ENCODE measurements around the gene SLC25A22.

Gene SLC25A22

DNA sequence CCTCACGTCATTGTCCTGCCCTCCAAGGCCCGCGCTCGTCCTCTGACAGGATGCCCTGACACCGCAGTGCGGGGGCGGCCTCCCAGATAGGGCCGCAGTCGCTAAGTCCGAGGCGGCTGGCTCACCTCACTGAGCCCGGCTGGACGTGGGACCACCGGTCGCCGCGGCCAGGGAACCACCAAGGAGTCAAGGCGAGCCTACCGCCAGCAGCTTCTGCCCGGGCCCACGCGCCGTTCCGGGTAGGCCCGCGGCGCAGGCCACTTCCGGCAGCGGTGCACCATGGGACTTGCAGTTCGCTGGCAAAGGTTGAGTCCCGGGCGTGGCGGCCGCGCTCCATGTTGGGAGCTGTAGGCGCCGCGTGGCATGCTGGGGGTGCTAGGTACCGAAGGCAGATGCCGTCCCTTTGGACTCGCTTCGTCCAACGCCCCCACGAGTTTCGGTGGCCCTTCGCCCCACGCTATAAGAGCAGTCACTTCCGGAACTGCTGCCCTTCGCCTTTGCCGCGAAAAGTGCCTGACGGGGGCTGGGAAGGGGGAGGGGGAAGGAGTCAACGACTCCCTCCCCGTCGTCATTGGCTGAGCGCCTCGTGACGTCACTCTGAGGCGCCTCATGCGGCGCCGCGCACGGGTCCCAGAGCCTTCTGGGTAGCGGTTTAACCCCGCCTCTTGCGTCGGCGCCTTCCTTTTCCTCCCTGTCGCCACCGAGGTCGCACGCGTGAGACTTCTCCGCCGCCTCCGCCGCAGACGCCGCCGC is 11.4 kb upstream of the SLC25A22 start, which contains the start of gene RPLP2:
Gene RPLP2 (plus strand): TSS at position 681 of the 753 bp plus-strand sequence. CDS start 268 bp downstream, outside the sequence.
- TF ChIP-seq, protein P1, sequence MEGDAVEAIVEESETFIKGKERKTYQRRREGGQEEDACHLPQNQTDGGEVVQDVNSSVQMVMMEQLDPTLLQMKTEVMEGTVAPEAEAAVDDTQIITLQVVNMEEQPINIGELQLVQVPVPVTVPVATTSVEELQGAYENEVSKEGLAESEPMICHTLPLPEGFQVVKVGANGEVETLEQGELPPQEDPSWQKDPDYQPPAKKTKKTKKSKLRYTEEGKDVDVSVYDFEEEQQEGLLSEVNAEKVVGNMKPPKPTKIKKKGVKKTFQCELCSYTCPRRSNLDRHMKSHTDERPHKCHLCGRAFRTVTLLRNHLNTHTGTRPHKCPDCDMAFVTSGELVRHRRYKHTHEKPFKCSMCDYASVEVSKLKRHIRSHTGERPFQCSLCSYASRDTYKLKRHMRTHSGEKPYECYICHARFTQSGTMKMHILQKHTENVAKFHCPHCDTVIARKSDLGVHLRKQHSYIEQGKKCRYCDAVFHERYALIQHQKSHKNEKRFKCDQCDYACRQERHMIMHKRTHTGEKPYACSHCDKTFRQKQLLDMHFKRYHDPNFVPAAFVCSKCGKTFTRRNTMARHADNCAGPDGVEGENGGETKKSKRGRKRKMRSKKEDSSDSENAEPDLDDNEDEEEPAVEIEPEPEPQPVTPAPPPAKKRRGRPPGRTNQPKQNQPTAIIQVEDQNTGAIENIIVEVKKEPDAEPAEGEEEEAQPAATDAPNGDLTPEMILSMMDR (IDR thresholded peaks at IDR 0.05), result peak in 1 of 2 experiments; percentile 3
- intact Hi-C loops (cut with DNase I; ENCODE audit: low total_unique reads), result loop anchor here (5.0 to 10.0 kb wide), 2 partner anchors 33 to 235 kb away; partner anchors contain the start of genes PHRF1, POLR2L and TSPAN4
- H3K36me3 ChIP-seq, result peaks cover 26 to 30% (median 29%) of the 10 kb centered on the region in 3 donors
- H3K27ac ChIP-seq, result peak within 1 kb of the TSS; percentile 94 to 98
- peak; percentile 98 for DNase-seq
- peaks cover 0 to 45% (median 34%) of the 10 kb centered on the region in 4 donors for H3K4me1 ChIP-seq
- H3K27me3 ChIP-seq, result no peaks in the 10 kb centered on the region
- H3K4me3 ChIP-seq, result peak within 1 kb of the TSS; percentile 86 to 90
- no peaks in the 10 kb centered on the region for H3K9me3 ChIP-seq

DNA sequence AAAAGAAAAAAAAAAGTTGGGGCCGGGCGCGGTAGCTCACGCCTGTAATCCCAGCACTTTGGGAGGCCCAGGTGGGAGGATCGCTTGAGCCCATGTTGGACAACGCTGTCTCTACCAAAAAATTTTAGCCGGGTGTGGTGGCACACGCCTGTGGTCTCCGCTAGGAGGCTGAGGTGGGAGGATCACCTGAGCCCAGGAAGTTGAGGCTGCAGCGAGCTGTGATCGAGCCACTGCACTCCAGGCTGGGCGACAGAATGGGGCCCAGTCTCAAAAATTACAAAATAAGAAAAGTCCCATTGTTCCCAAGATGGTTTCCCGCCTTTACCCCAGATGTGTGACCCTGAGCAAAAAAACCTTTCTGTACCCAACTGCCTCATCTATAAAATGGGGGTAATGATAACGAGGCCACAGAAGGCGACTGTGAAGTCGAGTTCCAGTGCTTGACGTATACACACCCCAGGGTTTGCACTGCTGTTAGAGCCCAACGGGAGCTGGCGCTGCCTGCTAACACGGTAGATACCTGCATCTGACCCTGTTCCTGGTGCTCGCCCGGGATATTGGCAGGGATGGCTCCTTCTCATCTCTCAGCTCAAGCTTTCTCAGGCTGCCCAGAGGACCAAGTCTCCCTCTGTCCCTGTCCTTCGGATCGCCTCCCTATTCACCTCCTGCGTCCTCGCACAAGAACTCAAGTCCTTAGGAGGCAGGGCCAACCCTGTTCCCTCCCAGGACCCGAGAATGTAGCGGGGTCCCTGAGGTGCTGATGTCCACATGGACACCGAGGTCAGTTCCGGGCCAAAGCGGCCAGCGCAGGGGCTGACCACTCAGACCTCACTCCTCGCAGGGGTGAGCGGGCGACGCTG is 10.6 kb upstream of the SLC25A22 start:
- peaks cover 24 to 25% (median 25%) of the 10 kb centered on the region in 3 donors for H3K36me3 ChIP-seq
- H3K27me3 ChIP-seq, result no peaks in the 10 kb centered on the region
- peak overlapping the region; percentile 94 to 98 for H3K27ac ChIP-seq
- peaks cover 0 to 51% (median 42%) of the 10 kb centered on the region in 4 donors for H3K4me1 ChIP-seq
- H3K4me3 ChIP-seq, result peak overlapping the region; percentile 86 to 90
- intact Hi-C loops (cut with DNase I; ENCODE audit: low total_unique reads), result loop anchor here (5.0 to 10.0 kb wide), 2 partner anchors 34 to 234 kb away; partner anchors contain the start of genes PHRF1, POLR2L and TSPAN4
- no peak for DNase-seq
- H3K9me3 ChIP-seq, result no peaks in the 10 kb centered on the region
- TF ChIP-seq, protein P1 (IDR thresholded peaks at IDR 0.05), result no peak

DNA sequence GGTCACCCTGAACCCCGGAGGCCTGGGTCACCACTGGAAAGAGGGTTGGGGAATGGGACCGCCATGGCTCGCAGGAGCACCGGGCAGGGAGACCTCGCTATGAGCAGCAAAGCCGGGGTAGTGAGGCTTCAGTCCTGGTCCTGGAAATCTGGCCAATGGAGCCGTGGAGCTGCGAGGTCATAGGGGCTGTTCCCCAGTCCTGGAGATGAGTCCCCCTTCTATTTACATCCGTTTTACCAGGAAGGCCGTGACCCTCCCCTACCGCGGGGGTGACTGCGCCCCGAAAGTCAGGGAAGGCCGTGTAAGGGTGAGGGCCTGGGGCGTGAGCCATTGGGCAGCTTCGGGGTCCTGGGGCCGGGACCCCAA is 6.5 kb upstream of the SLC25A22 start:
- TF ChIP-seq, protein P1 (IDR thresholded peaks at IDR 0.05), result no peak
- Histone ChIP-seq H3K36me3 (peaks cover 0 to 36% (median 8%) of the 10 kb centered on the region in 3 donors), H3K9me3 (no peaks in the 10 kb centered on the region), H3K4me3 (peak overlapping the region; percentile 59 to 66), H3K4me1 (peaks cover 0 to 31% (median 24%) of the 10 kb centered on the region in 4 donors), H3K27ac (peak overlapping the region; percentile 83 to 93), H3K27me3 (no peaks in the 10 kb centered on the region)
- intact Hi-C loops (cut with DNase I; ENCODE audit: low total_unique reads), result loop anchor here (10.0 kb wide), 1 partner anchor 230 kb away; the partner anchor contains the start of gene PHRF1
- DNase-seq, result no peak

DNA sequence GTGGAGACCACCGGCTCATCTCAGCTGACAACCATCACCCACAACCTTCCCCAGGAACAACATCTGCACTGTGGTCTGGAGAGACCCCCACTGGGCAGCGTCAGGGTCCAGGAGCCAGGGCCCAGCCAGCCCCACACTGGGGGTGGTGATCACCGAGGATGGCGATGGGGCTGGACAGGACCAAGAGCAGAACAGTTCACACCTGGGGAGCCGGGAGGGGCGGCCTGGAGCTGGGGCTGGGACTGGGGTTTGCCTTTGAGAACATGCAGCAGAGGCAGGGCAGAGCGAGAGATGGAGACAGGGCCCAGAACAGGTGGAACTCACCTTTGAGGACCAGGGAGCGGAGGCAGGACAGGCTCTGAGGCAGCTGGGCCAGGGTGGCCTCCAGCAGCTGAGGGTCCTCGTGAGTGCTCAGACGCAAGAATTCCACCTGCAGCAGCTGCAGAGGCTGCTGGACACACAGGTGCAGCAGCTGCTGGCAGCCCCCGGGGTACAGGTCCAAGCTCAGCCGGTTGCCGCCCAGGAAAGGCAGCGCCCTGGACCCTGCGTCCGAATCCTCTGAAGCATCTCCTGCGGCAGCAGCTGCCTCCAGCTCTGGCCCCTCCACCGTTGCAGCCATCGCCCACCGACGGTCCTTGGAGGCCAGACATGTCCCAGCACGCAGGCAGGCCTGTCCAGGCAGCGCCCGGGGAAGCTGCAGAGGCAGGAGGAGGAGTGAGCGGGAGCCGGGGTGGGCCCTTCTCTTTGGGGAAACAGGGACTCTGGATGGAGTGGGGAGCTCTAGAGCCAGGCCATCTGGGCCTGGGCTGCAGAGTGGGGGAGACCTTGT is 5.9 kb upstream of the SLC25A22 start:
- Histone ChIP-seq H3K4me1 (peaks cover 0 to 31% (median 24%) of the 10 kb centered on the region in 4 donors), H3K9me3 (no peaks in the 10 kb centered on the region), H3K36me3 (peaks cover 0 to 42% (median 8%) of the 10 kb centered on the region in 3 donors), H3K27ac (peak overlapping the region; percentile 83 to 93), H3K4me3 (peak overlapping the region; percentile 59 to 66), H3K27me3 (no peaks in the 10 kb centered on the region)
- TF ChIP-seq, protein P1 (IDR thresholded peaks at IDR 0.05), result no peak
- no peak for DNase-seq
- intact Hi-C loops (cut with DNase I; ENCODE audit: low total_unique reads), result loop anchor here (10.0 kb wide), 1 partner anchor 229 kb away; the partner anchor contains the start of gene PHRF1

GRCh38 chr11:803467-803742 is 5.3 kb upstream of the SLC25A22 start:
- peaks cover 0 to 42% (median 8%) of the 10 kb centered on the region in 3 donors for H3K36me3 ChIP-seq
- intact Hi-C loops (cut with DNase I; ENCODE audit: low total_unique reads), result loop anchor here (10.0 kb wide), 1 partner anchor 229 kb away; the partner anchor contains the start of gene PHRF1
- TF ChIP-seq, protein P1 (IDR thresholded peaks at IDR 0.05), result no peak
- H3K27me3 ChIP-seq, result no peaks in the 10 kb centered on the region
- no peaks in the 10 kb centered on the region for H3K9me3 ChIP-seq
- no peak overlapping the region for H3K4me3 ChIP-seq
- no peak for DNase-seq
- H3K27ac ChIP-seq, result no peak overlapping the region
- peaks cover 0 to 28% (median 20%) of the 10 kb centered on the region in 4 donors for H3K4me1 ChIP-seq

Data from tibial artery (tissue), 4 donors.